ENCODE measurements around the gene SLC30A4. TPM values are rescaled to one million over a fixed set of nuclear protein-coding genes. Genes with fewer than 3 reads are reported as not detected.

Gene SLC30A4
- total RNA-seq, 1 experiment from 2014 or later: not detected

GRCh38 chr15:45476410-45476809 lies 46.1 kb downstream of the SLC30A4 start:
- Histone ChIP-seq H2BK15ac (ENCODE audit: low read depth, low read length) (no peak overlapping the region), H2AK5ac (ENCODE audit: insufficient read length, low read length) (no peak overlapping the region), H3K4me1 (ENCODE audit: insufficient read depth, low read length) (no peaks in the 10 kb centered on the region; the same call in 1 of the 2 replicates), H3K14ac (ENCODE audit: insufficient read depth, low read length) (no peak overlapping the region), H3K27me3 (ENCODE audit: insufficient read depth, low read length) (peaks cover 59% of the 10 kb centered on the region), H2AFZ (ENCODE audit: low read length) (no peak overlapping the region), H4K5ac (ENCODE audit: insufficient read length, low read depth, low read length) (no peak overlapping the region), H3K79me1 (ENCODE audit: insufficient read depth, low read depth, low read length, poor library complexity, severe bottlenecking) (no peaks in the 10 kb centered on the region), H4K91ac (ENCODE audit: insufficient read length, low read depth, low read length) (no peak overlapping the region), H3K9me3 (ENCODE audit: control insufficient read depth, low read depth, low read length) (no peaks in the 10 kb centered on the region), H3K27ac (ENCODE audit: insufficient read length, low read depth, low read length) (no peak overlapping the region), H3K79me2 (ENCODE audit: insufficient read depth, low read length) (no peaks in the 10 kb centered on the region), H4K20me1 (ENCODE audit: control insufficient read depth, insufficient read depth, insufficient read length) (no peaks in the 10 kb centered on the region), H4K8ac (replicated peaks; ENCODE audit: insufficient read length, low read depth, low read length) (no peak overlapping the region), H3K9ac (ENCODE audit: extremely low read depth, insufficient read length, low read length) (no peak overlapping the region), H3K23me2 (ENCODE audit: insufficient read length, low read depth, low read length, poor library complexity, severe bottlenecking) (no peaks in the 10 kb centered on the region), H2BK5ac (ENCODE audit: insufficient read length, low read length) (no peak overlapping the region), H3K23ac (ENCODE audit: insufficient read length, low read depth, low read length) (no peak overlapping the region), H2BK12ac (ENCODE audit: insufficient read length, low read depth, low read length) (no peak overlapping the region), H3K4me2 (ENCODE audit: insufficient read depth, insufficient read length, low read length) (no peak overlapping the region), H3K56ac (ENCODE audit: insufficient read length, low read depth, low read length) (no peak overlapping the region), H3T11ph (ENCODE audit: low read length) (no peak overlapping the region), H2BK20ac (ENCODE audit: low read depth, low read length, poor library complexity, severe bottlenecking) (no peak overlapping the region), H3K18ac (ENCODE audit: insufficient read length, low read depth, low read length) (no peak overlapping the region), H3K4ac (ENCODE audit: low read depth, low read length) (no peak overlapping the region), H2BK120ac (ENCODE audit: low read depth, low read length, poor library complexity, severe bottlenecking) (no peak overlapping the region)
- H3K27ac Mint-ChIP-seq: no peak overlapping the region
- no peak for TF ChIP-seq CTCF (conservative IDR thresholded peaks at IDR 0.05)
- H3K36me3 Mint-ChIP-seq (ENCODE audit: insufficient read depth in 1 of 3, low read depth in 3 of 3): no peaks in the 10 kb centered on the region
- H3K27me3 Mint-ChIP-seq (ENCODE audit: low read depth): peaks cover 96% of the 10 kb centered on the region
- peaks cover 22% of the 10 kb centered on the region in 2 experiments for H3K4me1 Mint-ChIP-seq
- DNase-seq: no peak
- WGBS (ENCODE audit: extremely low coverage, insufficient read length, low lambda C conversion rate): no CpG with 5 or more reads among the region's 3 CpGs
- H3K9me3 Mint-ChIP-seq: peaks cover 0 to 6% of the 10 kb centered on the region in 2 experiments; a peak in 2 of 5 replicates
- no peak overlapping the region for H3K4me3 Mint-ChIP-seq

All from H9 (cell line).